Ishikawa (cell line): Measurements from ENCODE around the gene KAT14.

ENCODE experiments used
- CEBPB ChIP-seq: IDR thresholded peaks from 2 replicates; pipeline ENCODE4 v1.6.1; 2012
- CREB1 ChIP-seq: IDR thresholded peaks from 2 replicates; pipeline ENCODE4 v1.6.1; 2012; ENCODE audit warnings: low read depth
- EGR1 ChIP-seq: IDR thresholded peaks from 2 replicates; pipeline ENCODE4 v1.6.1; 2012
- EP300 ChIP-seq: IDR thresholded peaks from 2 replicates; pipeline ENCODE4 v1.6.1; 2012; ENCODE audit warnings: borderline replicate concordance
- FOXM1 ChIP-seq: IDR thresholded peaks from 2 replicates; pipeline ENCODE4 v1.6.1; 2012; ENCODE audit warnings: low read depth, borderline replicate concordance
- NFIC ChIP-seq: IDR thresholded peaks from 2 replicates; pipeline ENCODE4 v1.6.1; 2012
- RAD21 ChIP-seq: IDR thresholded peaks from 2 replicates; pipeline ENCODE4 v1.6.1; 2012; ENCODE audit warnings: low read depth
- REST ChIP-seq: IDR thresholded peaks from 2 replicates; pipeline ENCODE4 v1.6.1; 2012; ENCODE audit warnings: low read depth, mild to moderate bottlenecking
- TAF1 ChIP-seq: IDR thresholded peaks from 2 replicates; pipeline ENCODE4 v1.6.1; 2012; ENCODE audit warnings: low read depth, mild to moderate bottlenecking
- TCF12 ChIP-seq: IDR thresholded peaks from 2 replicates; pipeline ENCODE4 v1.6.1; 2012; ENCODE audit warnings: low read depth
- TEAD4 ChIP-seq: IDR thresholded peaks from 2 replicates; pipeline ENCODE4 v1.6.1; 2012
- USF1 ChIP-seq: IDR thresholded peaks from 2 replicates; pipeline ENCODE4 v1.6.1; 2012
- YY1 ChIP-seq: IDR thresholded peaks from 2 replicates; pipeline ENCODE4 v1.6.1; 2012; ENCODE audit warnings: low read depth
- ZBTB7A ChIP-seq: IDR thresholded peaks from 2 replicates; pipeline ENCODE4 v1.6.1; 2012; ENCODE audit warnings: low read depth
- TF ChIP-seq, protein P1 (sequence below): IDR thresholded peaks from 2 replicates; pipeline ENCODE4 v1.6.1; 2012

KAT14 gene

DNA sequence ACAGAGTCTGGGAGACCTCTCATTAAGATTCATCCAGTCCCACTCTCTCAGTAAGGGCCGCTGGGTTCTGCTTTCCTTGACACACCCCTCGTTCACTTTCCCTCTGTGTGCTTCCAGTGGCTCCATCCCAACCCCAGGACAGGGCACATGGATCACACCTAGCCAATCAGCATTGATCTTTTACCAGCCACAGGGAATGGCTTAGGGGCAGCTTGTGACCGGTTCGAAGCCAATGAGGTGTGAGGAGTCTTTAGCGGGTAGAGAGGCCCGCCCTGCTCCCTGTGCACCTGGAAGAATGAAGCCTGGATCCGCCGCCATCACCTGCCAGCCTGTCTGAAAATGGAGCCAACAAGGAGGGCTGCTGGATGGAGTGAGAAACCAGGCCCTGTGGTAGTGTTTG lies 44.8 kb upstream of the KAT14 start:
- TF ChIP-seq EP300 (no peak), NFIC (no peak), CREB1 (no peak), TCF12 (no peak), YY1 (no peak), EGR1 (no peak), REST (no peak), FOXM1 (no peak), USF1 (no peak), TAF1 (no peak), TEAD4 (no peak), RAD21 (no peak), ZBTB7A (no peak)
- TF ChIP-seq, protein P1, sequence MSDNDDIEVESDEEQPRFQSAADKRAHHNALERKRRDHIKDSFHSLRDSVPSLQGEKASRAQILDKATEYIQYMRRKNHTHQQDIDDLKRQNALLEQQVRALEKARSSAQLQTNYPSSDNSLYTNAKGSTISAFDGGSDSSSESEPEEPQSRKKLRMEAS: no peak

GRCh38 chr20:18093388-18093787 lies 44.3 kb upstream of the KAT14 start:
- TF ChIP-seq CEBPB (no peak), TEAD4 (no peak), USF1 (no peak), EGR1 (no peak), FOXM1 (no peak), EP300 (no peak), NFIC (no peak), TCF12 (no peak), REST (no peak), YY1 (no peak), CREB1 (no peak), RAD21 (no peak), TAF1 (no peak), ZBTB7A (no peak)
- TF ChIP-seq, protein P1: no peak

GRCh38 chr20:18094191-18094590 lies 43.5 kb upstream of the KAT14 start:
- TF ChIP-seq TAF1 (no peak), TCF12 (no peak), NFIC (no peak), YY1 (no peak), CEBPB (no peak)

DNA sequence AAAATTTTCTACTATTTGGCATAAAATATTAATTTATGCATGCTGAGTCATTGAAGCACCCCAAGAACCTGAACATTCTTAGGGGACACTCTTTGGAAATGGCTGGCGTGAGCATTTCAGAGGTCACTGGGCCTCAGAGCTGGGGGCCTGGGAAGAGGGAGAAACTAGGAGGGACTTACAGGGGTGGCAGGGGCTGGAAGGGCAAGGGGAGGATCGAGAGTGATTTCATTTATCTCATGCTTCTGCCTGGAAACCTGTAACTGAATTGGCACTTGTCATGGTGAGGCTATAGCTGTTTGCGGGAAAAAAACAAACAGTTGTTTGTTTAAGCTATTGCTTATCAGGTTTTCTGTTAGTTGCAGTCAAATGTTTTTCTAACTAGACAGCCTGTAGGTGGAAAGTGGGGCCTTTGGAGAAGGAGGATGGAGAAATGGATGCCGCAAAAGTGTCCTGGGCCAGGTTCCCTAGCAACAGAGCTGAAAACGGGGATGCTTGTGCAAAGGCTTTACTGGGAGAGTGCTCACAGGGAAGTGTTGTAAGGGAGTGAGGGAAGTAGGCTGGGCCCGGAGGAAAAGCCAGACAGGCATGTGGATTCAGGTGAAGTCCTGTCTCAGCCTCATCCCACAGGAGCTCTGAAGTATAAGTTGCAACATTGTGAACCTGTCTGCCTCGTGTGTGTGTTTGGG lies 36.4 kb upstream of the KAT14 start:
- TF ChIP-seq CREB1 (no peak), ZBTB7A (no peak), NFIC (no peak), TAF1 (no peak), USF1 (no peak), RAD21 (no peak), TEAD4 (no peak), REST (no peak), FOXM1 (no peak), EGR1 (no peak), EP300 (no peak)
